NCI-H187 (cell line): Measurements from ENCODE around the gene MTR.

Experiments used
- DNase-seq, 2 experiments: peaks; one replicate each; lab custom pipeline; 2025; lab: John Stamatoyannopoulos, UW

MTR gene

DNA sequence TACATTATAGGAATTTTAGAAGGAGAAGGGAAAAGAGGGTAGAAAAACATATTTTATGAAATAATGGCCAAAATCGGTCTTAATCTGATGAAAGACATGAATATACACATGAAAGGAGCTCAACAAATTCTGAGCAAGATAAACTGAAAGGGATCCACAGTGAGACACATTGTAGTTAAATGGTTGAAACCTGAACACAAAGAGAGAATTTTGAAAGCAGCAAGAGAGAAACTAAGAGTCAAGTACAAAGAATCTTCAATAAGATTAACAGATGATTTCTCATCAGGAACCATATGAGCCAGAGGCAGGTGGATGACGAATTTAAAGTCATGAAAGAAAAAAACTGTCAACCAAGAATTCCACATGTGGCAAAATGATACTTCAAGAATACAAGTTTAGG lies 15.8 kb upstream of the MTR start:
- DNase-seq: no peak

DNA sequence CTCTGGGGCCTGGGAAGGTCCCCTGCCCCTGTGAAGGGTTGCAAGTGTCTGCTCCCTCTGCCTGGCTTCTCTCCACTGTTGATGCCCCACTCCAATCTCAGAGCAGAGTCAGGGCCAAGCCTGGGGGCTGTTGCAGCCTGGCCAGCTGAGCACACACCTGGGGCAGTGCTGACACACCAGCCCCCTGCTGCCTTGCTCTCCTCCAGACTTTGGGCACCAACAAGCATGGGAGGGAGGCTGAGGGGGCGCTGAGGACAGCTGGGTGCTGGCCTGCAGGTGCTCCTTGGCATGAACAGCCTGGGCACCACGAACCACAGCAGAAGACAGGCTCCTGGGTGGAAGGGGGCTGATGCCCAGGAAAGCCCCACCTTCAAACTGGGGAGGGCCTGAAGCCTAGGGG lies 9.6 kb upstream of the MTR start:
- no peak for DNase-seq

DNA sequence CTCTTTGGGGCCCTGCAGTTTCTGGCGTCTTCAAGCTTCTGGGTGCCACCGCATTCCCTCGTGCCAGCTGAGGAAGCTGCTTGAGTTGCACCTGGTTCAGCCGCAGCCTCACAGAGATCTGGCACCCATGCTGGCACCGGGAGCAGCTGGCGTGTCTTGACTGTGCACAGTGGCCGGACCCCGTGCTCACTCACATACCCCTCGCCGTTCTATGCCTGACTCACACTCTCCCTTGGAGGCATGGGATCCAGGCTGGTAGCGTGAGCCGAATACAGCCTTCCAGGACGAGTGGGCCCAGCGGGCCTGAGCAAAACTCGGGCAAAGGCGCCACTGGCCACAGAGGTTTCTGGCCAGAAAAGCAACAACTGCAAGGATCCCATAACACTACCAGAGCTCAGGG lies 8.6 kb upstream of the MTR start:
- no peak for DNase-seq

DNA sequence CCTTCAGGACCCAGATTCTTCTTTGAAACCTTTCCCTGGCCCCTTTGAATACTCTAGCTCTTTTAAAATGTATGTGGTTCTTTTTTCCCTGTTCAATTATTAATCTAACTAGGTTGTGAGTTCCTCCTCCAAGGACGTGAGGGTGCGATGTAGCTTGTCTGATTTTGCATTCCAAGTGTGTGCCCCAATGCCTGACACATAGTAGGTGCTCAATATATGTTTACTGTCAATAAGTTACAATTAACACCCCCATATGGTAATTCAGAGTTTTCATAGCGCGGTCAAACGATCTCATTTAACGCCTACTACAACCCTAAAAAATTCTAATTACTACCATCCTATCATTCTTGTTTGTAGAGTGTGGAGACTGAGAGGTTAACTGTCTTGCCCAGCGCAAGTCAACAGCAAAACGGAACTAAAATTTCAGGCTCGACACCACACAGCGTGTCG lies 482 bp upstream of the MTR start:
- DNase-seq: no peak

DNA sequence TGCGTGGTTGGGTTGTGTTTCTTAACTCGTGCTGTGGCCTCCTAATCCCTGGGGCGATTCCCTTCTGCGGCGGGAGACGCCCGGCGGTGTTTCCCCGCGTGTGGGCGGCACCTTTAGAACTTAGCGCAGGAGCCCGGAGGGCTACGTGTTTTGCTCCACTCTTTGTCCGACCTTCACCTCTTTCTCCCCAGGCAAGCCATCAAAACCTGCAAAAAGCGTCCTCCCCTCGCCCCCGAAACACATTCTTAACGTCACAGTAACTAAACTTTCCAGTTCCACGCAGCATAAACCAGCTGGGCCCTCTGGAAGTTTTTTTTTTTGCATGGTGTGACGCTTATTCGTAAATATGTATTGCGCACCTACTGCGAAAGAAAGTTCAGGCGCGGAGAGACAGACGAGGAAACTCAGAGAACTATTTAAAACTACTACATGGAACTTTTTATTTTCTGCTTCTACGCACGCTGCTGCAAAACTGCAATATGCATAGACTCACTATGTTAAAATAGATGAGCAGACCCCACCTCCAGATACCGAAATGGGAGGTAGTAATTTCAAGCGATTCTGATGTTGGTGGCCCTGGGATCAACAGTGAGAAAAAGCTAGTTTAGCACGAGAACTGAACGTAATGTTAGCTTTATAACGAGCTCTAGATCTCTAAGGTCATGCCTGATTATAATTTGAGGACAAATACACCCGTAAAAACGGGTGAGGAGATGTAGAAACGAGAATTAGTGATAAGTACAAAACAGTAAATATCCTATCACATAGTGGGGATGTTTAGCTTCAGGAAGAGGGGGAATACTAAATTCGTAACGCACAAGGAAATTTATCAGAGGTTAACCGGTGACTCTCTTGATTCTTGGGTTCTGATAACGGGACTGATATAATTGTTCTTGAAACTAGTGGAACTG lies 920 bp downstream of the MTR start:
- DNase-seq: no peak

DNA sequence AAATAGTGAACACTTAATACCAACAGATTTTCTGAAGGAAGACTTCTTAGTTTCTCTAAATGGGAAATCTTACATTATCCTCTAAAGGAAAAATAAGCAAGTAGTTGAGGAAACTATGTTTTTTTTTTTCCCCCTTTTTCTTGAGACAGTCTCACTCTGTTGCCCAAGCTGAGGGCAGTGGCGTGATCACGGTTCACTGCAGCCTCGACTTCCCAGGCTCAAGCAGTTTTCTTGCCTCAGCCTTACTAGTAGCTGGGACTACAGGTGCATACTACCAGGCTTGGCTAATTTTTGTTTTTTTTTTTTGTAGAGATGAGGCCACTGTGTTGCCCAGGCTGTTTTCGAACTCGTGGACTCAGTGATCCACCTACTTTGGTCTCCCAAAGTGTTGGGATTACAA lies 3.9 kb downstream of the MTR start:
- DNase-seq: no peak

DNA sequence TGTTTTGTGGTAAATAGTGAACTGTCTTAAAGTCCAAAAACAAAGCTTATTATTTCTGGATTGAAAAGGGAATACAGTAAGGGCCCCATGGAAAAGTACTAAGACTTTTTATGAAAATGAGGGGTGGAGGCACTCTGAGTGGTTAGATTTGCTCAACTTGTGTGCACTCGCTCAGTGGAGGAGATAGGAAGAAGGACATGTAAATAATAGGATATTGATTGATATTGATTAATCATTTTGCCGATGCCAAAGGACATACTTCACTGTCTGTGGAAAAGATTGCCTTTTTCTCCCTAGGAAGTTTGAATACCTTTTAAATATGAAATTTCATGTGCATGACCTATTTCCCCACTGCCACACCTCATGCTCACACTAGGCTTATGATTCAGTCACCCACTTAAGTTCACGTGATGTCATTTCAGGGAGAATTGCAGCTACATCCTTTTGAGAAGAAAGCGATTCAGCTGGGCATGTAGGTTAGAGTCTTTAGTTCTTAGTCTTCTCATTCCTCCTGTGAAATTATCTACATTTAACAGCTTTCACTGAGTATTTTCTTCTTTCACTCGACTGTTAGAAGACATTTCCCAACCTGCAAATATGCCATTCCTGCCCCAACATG lies 5.0 kb downstream of the MTR start:
- no peak for DNase-seq

DNA sequence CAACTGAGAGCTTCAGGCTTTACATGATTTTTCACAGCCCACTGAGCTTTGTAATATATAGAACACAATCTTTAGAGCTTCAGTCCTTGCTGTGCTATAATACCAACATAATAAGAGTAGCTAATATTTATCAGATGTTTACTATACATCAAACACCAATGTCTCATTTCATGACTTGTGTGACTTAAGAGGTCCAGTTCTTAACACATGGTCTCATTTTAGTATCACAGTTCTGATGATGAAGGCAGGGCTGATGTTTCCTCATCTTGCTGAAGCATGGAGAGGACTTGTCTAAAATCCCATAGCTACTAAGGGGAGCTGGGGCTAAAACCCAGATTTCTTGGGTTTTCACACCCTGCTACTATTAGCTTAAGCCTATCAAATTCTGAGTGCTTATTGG lies 5.5 kb downstream of the MTR start:
- no peak for DNase-seq

DNA sequence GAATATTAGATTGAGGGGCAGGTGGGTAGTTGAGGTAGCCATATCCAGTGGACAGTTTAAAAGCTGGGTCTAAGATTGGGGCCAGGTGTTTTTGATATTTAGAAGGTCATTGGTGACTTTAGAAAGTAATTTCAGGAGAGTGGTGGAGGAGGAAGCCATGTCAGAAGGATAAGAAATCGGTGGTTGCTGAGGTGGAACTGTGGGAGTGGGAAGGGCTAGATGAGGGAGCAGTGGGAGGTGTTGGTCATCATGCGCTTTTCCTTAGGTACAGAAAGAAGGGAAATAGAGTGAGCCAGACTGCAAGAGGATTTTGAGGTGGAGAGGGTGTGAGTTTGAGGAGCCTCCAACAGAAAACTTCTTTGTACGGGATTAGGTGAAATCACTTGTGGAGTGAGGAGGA lies 7.2 kb downstream of the MTR start:
- no peak for DNase-seq

DNA sequence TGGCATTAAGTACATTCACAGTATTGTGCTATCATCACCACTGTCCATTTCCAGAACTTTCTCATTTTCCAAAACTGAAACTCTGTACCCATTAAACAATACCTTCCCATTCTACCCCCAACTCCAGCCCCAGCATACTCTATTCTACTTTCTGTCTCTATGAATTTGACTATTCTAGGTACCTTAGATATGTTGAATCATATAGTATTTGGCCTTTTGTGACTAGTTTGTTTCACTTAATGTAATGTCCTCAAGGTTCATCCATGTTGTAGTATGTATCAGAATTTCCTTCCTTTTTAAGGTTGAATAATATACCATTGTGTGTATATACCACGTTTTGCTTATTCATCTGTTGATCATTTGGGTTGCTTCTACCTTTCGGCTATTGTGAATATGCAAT lies 11.5 kb downstream of the MTR start:
- DNase-seq: no peak

DNA sequence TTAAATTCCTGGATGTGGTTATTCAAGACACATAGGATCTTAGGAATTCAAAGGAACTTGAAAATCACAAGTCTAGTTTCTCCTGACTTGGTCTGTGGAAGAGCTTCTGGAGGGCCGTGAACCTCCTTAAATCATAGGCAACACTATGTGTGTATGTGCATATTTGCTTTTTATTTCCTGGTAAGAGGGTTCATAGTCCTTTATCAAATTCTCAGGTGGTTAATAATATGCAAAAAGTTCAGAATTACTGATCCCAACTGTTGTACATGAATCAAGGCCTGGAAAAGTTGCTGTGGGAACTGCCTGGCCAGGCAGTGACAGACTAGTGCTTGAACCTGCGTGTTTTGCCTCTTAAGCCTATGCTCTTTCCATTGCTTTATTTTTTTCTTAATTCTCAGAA lies 12.9 kb downstream of the MTR start:
- no peak for DNase-seq

DNA sequence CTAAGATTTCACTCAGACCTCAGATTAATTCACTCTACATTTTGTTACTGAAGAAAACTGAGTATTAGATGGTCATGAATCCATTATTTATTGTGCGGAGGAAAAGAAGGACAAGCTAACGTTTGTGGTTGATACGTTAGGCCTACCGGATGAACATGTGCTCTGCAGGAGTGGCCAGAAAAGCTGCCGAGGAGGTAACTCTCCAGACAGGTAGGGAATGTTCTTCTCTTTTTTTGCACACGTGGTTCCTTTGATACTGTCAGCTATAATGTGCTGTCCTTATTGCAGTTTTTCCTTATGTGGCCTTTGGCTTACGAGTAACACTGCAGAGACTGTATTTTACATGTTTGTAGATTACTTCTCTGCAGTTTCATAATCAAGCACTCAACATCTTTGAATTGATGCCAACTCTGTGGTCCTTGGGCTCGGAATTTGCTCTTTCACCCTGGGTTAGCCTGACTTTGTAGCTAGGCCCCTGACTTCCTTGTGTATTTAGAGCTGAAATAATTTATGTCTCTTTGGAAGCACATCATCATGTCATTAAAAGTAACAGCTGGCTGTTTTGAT lies 13.6 kb downstream of the MTR start:
- no peak for DNase-seq

DNA sequence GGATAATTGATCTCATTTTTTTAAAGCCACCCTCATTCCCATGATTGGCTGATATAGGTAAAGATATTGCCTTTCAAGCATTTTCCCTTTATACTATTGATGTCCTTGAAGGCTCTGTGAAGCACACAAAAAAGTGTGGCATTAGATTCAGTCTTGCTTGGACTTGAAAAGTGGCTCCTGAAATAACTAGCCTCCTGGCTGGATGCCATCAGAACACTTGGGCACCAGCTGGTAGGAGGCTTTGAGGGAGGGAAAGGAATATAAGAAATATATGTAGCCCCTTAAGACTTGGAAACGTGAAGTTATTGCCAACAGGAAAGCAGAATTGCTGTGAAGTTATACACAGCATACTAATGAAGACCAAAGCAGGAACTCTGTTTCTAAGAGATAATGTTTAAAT lies 14.1 kb downstream of the MTR start:
- no peak for DNase-seq

DNA sequence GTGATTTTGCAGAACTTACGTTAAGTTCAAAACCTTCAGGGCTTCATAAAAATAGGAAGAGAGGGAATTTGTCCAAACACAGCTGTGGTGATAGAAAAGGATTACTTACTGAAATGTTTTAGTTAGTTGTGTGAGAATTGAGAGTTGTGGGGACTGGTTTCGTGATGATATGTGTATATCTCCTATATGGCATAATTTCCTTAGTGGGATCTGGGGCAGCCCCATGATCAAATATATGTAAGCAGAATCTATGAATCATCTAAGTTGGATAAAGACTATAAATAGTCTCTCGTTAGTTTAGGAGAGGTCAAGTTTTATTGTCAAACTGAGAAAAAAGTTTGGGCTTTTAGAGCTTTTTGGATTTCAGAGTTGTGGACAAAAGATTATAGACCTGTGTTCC lies 14.9 kb downstream of the MTR start:
- no peak for DNase-seq

DNA sequence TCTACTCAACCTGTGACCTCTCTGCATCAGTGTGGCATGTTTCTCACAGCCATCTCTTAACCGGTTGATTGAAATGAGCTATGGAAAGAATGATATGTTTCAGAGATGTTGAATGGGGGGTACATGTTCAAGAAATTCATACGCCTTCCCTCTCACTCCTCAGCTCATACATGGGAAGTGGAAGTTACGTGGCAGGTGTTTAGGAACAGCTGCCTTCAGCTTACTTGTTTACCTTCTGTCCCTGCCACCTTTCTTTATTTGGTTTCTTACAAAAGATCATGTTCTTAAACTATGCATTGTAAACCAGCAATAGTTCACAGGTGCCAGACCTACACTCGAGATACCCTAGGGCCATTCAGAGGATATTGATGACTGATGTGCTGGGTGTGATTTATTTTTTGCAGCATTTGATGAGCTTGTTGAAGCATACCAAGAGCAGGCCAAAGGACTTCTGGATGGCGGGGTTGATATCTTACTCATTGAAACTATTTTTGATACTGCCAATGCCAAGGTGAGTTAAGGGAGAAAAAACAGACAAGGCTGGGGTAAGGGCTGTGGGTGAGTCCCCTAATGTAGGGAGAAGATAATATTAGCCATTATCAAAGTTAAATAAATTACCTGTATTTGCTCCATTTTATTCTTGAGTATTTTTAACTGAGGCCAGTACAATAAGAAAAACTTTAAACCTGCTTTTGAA lies 17.4 kb downstream of the MTR start:
- DNase-seq: no peak

DNA sequence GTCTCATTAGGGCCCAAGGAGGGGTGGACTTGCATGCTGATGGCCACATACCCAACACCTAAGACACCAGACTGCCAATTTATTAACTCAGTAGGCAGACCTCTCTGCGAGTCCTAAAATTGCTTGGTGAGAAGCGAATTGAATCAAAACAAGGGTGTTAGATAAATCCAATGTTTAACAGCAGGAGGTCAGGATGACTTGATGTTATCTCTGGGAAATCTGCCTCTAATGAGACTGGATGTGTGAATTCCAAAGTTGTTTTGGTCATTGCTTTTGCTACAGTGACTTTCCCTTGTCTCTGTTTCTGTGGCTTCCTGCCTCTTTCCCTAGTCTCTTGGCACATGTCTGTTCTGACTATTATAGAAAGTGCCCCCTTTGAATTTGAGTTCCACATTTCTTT lies 20.8 kb downstream of the MTR start:
- no peak for DNase-seq

DNA sequence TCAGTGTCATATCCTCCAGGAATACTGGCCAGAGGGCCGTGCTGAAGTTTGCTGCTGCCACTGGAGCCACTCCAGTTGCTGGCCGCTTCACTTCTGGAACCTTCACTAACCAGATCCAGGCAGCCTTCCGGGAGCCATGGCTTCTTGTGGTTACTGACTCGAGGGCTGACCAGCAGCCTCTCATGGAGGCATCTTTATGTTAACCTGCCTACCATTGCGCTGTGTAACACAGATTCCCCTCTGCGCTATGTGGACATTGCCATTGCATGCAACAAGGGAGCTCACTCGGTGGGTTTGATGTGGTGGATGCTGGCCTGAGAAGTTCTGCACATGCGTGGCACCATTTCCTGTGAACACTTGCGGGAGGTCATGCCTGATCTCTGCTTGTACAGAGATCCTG lies 24.8 kb downstream of the MTR start:
- no peak for DNase-seq

DNA sequence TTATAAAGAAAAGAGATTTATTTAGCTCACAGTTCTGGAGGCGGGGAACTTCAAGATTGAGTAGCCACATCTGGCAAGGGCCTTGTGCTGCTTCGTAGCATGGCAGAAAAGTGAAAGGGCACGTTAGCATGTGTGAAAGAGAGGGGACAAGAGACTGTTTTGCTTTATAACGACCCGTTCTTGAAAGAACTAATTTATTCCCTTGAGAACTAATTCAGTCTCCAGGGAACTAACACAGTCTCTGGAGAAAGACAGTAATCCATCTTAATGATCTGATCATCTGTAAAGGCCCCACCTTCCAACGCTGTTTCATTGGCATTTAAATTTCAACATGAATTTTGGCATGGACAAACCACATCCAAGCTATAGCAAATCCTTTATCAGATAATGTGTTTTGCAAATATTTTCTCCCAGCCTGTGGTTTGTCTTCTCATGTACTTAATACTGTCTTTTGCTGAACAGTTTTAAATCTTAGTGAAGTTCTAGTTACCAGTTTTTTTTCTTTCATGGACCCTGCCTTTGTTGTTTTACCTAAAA lies 26.1 kb downstream of the MTR start:
- DNase-seq: no peak

DNA sequence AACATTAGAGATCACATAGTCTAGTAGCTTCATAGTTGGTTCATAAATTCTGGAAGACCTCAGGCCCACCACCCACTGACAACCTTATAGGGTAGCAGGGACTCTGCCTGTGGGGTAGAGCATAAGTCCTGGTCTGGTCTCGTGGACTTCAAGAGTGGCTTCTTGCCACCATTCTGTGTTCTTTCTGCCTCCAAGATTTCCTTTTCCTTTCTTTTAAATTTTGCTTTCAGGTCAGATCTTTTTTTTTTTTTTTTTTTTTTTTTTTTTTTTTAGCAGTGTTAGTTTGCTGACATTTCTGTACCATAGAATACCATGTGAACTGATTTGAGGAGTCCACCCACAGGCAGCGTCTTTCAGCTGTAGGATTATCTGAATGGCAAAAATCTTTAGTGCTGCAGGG lies 28.5 kb downstream of the MTR start:
- no peak for DNase-seq

DNA sequence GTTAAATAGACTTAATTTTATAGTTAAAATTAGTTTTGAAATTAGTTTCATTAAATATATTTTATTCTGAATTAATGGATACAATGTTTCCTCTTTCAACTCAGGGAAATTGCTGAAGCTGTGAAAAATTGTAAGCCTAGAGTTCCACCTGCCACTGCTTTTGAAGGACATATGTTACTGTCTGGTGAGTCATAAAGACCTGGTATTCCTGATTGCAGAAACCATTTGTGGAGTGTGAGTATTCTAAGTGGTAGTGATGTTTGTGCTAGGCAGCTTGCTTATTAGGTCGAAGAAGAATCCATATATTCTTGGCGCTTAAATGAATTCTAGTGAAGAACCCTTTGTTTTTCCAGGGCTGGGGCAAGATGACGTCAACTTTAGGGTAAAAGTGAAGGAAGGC lies 34.0 kb downstream of the MTR start:
- no peak for DNase-seq

DNA sequence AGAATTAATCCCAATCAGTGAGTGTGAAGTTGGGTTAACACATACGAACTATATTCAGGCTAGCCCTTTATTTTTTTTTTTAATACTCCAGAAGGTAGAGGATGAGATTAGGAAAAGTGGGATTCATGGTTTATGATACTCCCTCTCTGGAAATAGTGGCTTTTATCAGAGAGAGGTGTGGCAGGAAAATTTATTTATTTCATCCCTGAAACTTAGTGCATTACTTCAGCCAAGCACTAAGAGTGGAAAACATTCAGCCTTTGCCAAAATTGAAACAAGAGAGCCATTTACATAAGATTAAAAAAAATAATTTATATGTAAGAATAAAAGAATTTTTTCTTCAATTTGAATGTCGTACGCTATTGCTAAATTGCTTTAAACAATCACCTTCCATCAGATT lies 35.0 kb downstream of the MTR start:
- no peak for DNase-seq

DNA sequence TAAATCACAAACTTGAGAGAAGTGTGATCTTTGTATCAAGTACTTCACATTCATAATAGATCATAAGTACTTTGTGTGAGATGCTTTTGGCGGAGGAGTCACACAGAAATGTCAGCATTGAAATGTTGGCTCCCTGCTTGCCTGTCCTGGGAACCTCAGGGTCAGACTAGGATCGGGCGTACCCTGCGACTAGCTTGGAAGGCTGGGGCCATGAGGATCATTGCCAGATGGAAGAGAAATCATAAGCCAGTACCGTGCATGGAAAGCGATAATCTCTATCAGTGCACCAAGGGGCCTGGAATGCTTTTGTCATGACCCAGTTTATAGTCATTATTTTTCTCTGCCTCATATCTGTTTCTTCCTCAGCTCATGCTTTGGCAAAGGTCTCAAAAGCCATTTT lies 35.5 kb downstream of the MTR start:
- no peak for DNase-seq

DNA sequence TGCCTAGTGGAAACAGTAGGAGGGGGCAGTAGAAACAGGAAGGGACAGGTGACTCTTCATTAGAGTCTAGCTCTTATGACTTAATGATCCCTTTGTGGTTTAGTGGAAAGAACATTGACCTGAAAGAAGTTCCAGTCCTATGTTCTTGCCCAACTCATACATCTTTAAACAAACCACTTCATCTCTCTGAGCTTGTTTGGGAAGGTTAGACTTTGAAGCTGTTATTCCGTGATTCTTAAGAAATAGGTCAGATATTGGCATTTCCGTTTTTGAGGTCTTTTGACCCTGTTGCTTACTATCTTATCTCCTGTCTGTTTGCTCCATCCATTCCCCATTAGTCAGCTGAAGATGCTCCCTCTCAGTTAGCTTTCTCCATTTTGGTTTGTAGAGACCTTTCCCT lies 38.5 kb downstream of the MTR start:
- no peak for DNase-seq
